ENCODE measurements around the gene AMBP. TPM values are rescaled to one million over a fixed set of nuclear protein-coding genes. Genes with fewer than 3 reads are reported as not detected.

Gene AMBP
- total and polyA plus RNA-seq, 2 of the 13 experiments (the other 11 are each of a cell fraction or from before 2014, with no cell fraction given), result 1,510 to 2,580 TPM

- Histone ChIP-seq H3K27ac (ENCODE audit: extremely low read length, insufficient read depth, low read length) (no peak overlapping the region), H3K79me2 (ENCODE audit: insufficient read depth, low read length) (no peaks in the 10 kb centered on the region), H3K27me3 (ENCODE audit: control insufficient read depth in 1 of 2, insufficient read depth in 2 of 2, low read length in 2 of 2) (no peaks in the 10 kb centered on the region), H3K4me3 (replicated peaks in 1 of 3; ENCODE audit: insufficient read depth in 1 of 3, low read depth in 2 of 3, low read length in 3 of 3) (no peak overlapping the region), H3K9me3 (ENCODE audit: low read length) (no peaks in the 10 kb centered on the region), H2AFZ (ENCODE audit: low read length) (no peak overlapping the region), H3K36me3 (replicated peaks in 1 of 2; ENCODE audit: control insufficient read depth in 1 of 2, insufficient read depth in 2 of 2, low read length in 2 of 2) (0 out of 5 replicates have a peak, but pooled peaks cover 1 to 3% of the 10 kb centered on the region in 2 experiments), H3K9ac (ENCODE audit: insufficient read depth, low read depth, low read length) (no peak overlapping the region), H3K4me2 (ENCODE audit: low read depth, low read length) (no peak overlapping the region), H4K20me1 (ENCODE audit: insufficient read depth, low read length) (no peaks in the 10 kb centered on the region), H3K4me1 (ENCODE audit: insufficient read depth, low read length) (peaks cover 23% of the 10 kb centered on the region)
- DNase-seq (ENCODE audit: low spot score) (no peak), ATAC-seq (no peak), FAIRE-seq (no peak)
- TF ChIP-seq USF2 (IDR thresholded peaks at IDR 0.05; ENCODE audit: low read depth, low read length) (no peak), USF2 (CRISPR knock-in tag; IDR thresholded peaks at IDR 0.05; ENCODE audit: borderline replicate concordance) (no peak), AGO2 (optimal IDR thresholded peaks at IDR 0.05; ENCODE audit: low read depth, low read length) (peak; percentile 47)
- ChIA-PET POLR2A (interaction anchor here (0.8 to 1.8 kb wide), 4 partner anchors 8 to 19 kb away, joined by 3 to 7 read pairs (median 3); partner anchors contain the start of gene KIF12), CTCF (ENCODE audit: low intra/inter-chr PET ratio, low total read pairs) (no interaction called here)
- no TSS peak for BruUV-seq (replicated peaks)
- in situ Hi-C loops (cut with HindIII; ENCODE audit: extremely low pct_ligation_motif_present, low pct_unique_long_range_greater_than_20kb), result no loop called here
- intact Hi-C loops (cut with micrococcal nuclease; ENCODE audit: unreplicated experiment), result no loop called here
- WGBS (ENCODE audit: low lambda C conversion rate), result 77% methylated on average over 3 of the region's 4 CpGs
Observed at GRCh38 chr9:114089206-114089840, 11.2 kb upstream of the AMBP start.

GRCh38 chr9:114088571-114089170, 10.6 kb upstream of the AMBP start:
- Histone ChIP-seq H3K27ac (ENCODE audit: extremely low read length, insufficient read depth, low read length) (no peak overlapping the region), H2AFZ (ENCODE audit: low read length) (no peak overlapping the region), H4K20me1 (ENCODE audit: insufficient read depth, low read length) (no peaks in the 10 kb centered on the region), H3K36me3 (replicated peaks in 1 of 2; ENCODE audit: control insufficient read depth in 1 of 2, insufficient read depth in 2 of 2, low read length in 2 of 2) (0 out of 5 replicates have a peak, but pooled peaks cover 1 to 3% of the 10 kb centered on the region in 2 experiments), H3K4me3 (replicated peaks in 1 of 3; ENCODE audit: insufficient read depth in 1 of 3, low read depth in 2 of 3, low read length in 3 of 3) (no peak overlapping the region), H3K27me3 (ENCODE audit: control insufficient read depth in 1 of 2, insufficient read depth in 2 of 2, low read length in 2 of 2) (no peaks in the 10 kb centered on the region), H3K9me3 (ENCODE audit: low read length) (no peaks in the 10 kb centered on the region), H3K9ac (ENCODE audit: insufficient read depth, low read depth, low read length) (no peak overlapping the region), H3K4me1 (ENCODE audit: insufficient read depth, low read length) (peaks cover 30% of the 10 kb centered on the region), H3K4me2 (ENCODE audit: low read depth, low read length) (no peak overlapping the region), H3K79me2 (ENCODE audit: insufficient read depth, low read length) (no peaks in the 10 kb centered on the region)
- 93% methylated on average over 4 of the region's 7 CpGs for WGBS (ENCODE audit: low lambda C conversion rate)
- no TSS peak for BruUV-seq (replicated peaks)
- in situ Hi-C loops (cut with HindIII; ENCODE audit: extremely low pct_ligation_motif_present, low pct_unique_long_range_greater_than_20kb) (no loop called here), intact Hi-C loops (cut with micrococcal nuclease; ENCODE audit: unreplicated experiment) (no loop called here)
- no peak for FAIRE-seq
- ChIA-PET POLR2A (interaction anchor here (1.2 to 1.8 kb wide), 2 partner anchors 11 to 12 kb away, joined by 3 to 7 read pairs; partner anchors contain the start of gene KIF12), CTCF (ENCODE audit: low intra/inter-chr PET ratio, low total read pairs) (no interaction called here)
- peak; percentile 91 for TF ChIP-seq ZNF768 (CRISPR knock-in tag; IDR thresholded peaks at IDR 0.05)
- TF ChIP-seq GLI4 (CRISPR knock-in tag; IDR thresholded peaks at IDR 0.05; ENCODE audit: borderline replicate concordance), result no peak
- TF ChIP-seq, protein P1, sequence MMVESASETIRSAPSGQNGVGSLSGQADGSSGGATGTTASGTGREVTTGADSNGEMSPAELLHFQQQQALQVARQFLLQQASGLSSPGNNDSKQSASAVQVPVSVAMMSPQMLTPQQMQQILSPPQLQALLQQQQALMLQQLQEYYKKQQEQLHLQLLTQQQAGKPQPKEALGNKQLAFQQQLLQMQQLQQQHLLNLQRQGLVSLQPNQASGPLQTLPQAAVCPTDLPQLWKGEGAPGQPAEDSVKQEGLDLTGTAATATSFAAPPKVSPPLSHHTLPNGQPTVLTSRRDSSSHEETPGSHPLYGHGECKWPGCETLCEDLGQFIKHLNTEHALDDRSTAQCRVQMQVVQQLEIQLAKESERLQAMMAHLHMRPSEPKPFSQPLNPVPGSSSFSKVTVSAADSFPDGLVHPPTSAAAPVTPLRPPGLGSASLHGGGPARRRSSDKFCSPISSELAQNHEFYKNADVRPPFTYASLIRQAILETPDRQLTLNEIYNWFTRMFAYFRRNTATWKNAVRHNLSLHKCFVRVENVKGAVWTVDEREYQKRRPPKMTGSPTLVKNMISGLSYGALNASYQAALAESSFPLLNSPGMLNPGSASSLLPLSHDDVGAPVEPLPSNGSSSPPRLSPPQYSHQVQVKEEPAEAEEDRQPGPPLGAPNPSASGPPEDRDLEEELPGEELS (CRISPR knock-in tag; IDR thresholded peaks at IDR 0.05), result no peak
- no peak for ATAC-seq
- DNase-seq (ENCODE audit: low spot score), result no peak
